Heart right ventricle (tissue), 16 donors: ENCODE measurements around the gene BNIP2. TPM values are rescaled to one million over a fixed set of nuclear protein-coding genes. Genes with fewer than 3 reads are reported as not detected.
"Not testable (repeated sequence)": the region's sequence is repeated elsewhere in the genome, so short reads cannot be mapped to it uniquely, and the experiment has no call there.

Experiments used
- ATAC-seq, 8 donors: fragments of 200-7000 bp; cut with Tn5 transposase; one replicate each; pipeline ENCODE4 v1.9.1; 2020; ENCODE audit warnings: mild to moderate bottlenecking in 8 of 8, moderate library complexity in 8 of 8, moderate number of reproducible peaks in 1 of 8
- DNase-seq, 2 donors: peaks; one replicate each; pipeline ENCODE4 v3.0.0-alpha.2; 2020
- H3K27ac ChIP-seq, 10 donors: fragments of 200-600 bp; sonication (generic) in 2 of 10; one replicate each; pipeline versions ENCODE4 v1.5.0 to v1.8.0; 2020 to 2022; ENCODE audit warnings: mild to moderate bottlenecking in 3 of 10
- H3K27me3 ChIP-seq, 7 donors: fragments of 200-600 bp; one replicate each; pipeline ENCODE4 v1.8.0; 2021 to 2022; ENCODE audit warnings: mild to moderate bottlenecking in 2 of 7
- H3K36me3 ChIP-seq, 9 donors: fragments of 200-600 bp; sonication (generic) in 1 of 9; one replicate each; pipeline versions ENCODE4 v1.5.0 to v1.8.0; 2020 to 2022; ENCODE audit warnings: mild to moderate bottlenecking in 2 of 9
- H3K4me1 ChIP-seq, 9 donors: fragments of 200-600 bp; sonication (generic) in 1 of 9; one replicate each; pipeline versions ENCODE4 v1.5.0 to v1.8.0; 2020 to 2022; ENCODE audit warnings: mild to moderate bottlenecking in 4 of 9
- H3K4me3 ChIP-seq, 10 donors: fragments of 200-600 bp; sonication (generic) in 2 of 10; one replicate each; pipeline versions ENCODE4 v1.5.0 to v1.8.0; 2020 to 2022; ENCODE audit warnings: mild to moderate bottlenecking in 7 of 10, moderate library complexity in 2 of 10
- H3K9me3 ChIP-seq, 11 donors: fragments of 200-600 bp in 10 of 11; sonication (generic) in 2 of 11; one replicate each; pipeline versions ENCODE4 v1.5.0 to v1.8.0; 2013 to 2022; ENCODE audit warnings: mild to moderate bottlenecking in 2 of 11, control low read depth in 1 of 11, moderate library complexity in 1 of 11
- WGBS, 2 donors: extraction: QIAGEN DNeasy Blood & Tissue Kit; methylation state at CpG; one replicate each; pipeline ENCODE4 v1.1.7; 2013; ENCODE audit warnings: inconsistent platforms in 1 of 2; 5-methylcytosine and 5-hydroxymethylcytosine counted together
- intact Hi-C, 10 donors: fragments of 100-400 bp; cut with DNase I; formaldehyde crosslinking; loops; one replicate each; pipeline versions ENCODE4 v1.11.1 to v1.14.2; 2022
- polyA plus RNA-seq, 2 donors: library from polyadenylated mRNA; stranded (reverse); fragments of 200-250 nt; gene quantifications; one replicate each; pipeline ENCODE4 v1.2.3, GENCODE V29; 2013
- total RNA-seq, 10 donors: library from RNA; stranded (reverse); fragmentation: NEBNext Ultra II Directional in 3 of 10; extraction: Animal tissue kit (Norgen Biotek cat#: 25700) in 3 of 10; gene quantifications; one replicate each; pipeline versions ENCODE4 v1.2.1 to v1.2.4, GENCODE V29; 2021 to 2023
- TF ChIP-seq, protein P1 (sequence below), 9 donors: fragments of 200-600 bp; sonication (generic) in 2 of 9; IDR thresholded peaks; one replicate each; pipeline versions ENCODE4 v1.5.0 to v1.8.0; 2021 to 2022; ENCODE audit warnings: antibody characterized with exemption in 9 of 9, mild to moderate bottlenecking in 5 of 9, moderate library complexity in 1 of 9
- donor health status: Arrhythmogenic right ventricular cardiomyopathy.
- donor health status: ischemic (EF 13 %, LVEDD 7.1; RV severe dilation, severe dysfunction).
- donor health status: healthy with polysubstance abuse.
- donor health status: DM: no; HTN: yes; CAD: no.
- donor health status: DM: no; HTN: no; CAD: no.
- donor health status: ischemic (EF 25% LVEDD 6.9; RV normal size, moderate dysfunction).
- donor health status: ischemic (EF 25% LVEDD 5.7; RV mildly dilated, moderate dysfunction).
- donor health status: healthy.
- donor health status: DM: yes; HTN: yes; CAD: no.
- donor health status: Ischemic cardiomyopathy.
- donor health status: ischemic (EF 35%, LVEDD 5.7; RV mildly dilated, moderate dysfunction).
- donor health status: nonischemic (EF 11% LVEDD 7.7; RV severe dilation, severe dysfunction).
- donor health status: DM: yes; HTN: yes; CAD: no.
- donor health status: PGD.
- donor health status: ischemic (EF 29% LVEDD 5.4; RV normal size, mild dysfunction).
- donor health status: nonischemic (EF 23%, LVEDD 6.1; RV moderate dilation, normal function).

BNIP2 gene
- total and polyA plus RNA-seq, 12 donors: 28.3 to 96.6 (median 78.3) TPM

GRCh38 chr15:59647085-59647484 lies 42.0 kb downstream of the BNIP2 start:
- WGBS, 2 donors: 98 to 100% methylated on average over 1 of the region's 1 CpG
- H3K9me3 ChIP-seq: peaks cover 0 to 6% (median 0%) of the 10 kb centered on the region in 11 donors
- H3K4me3 ChIP-seq: no peak overlapping the region
- H3K27ac ChIP-seq: no peak overlapping the region
- intact Hi-C loops: no loop called here
- DNase-seq (no peak), ATAC-seq (no peak)
- TF ChIP-seq, protein P1, sequence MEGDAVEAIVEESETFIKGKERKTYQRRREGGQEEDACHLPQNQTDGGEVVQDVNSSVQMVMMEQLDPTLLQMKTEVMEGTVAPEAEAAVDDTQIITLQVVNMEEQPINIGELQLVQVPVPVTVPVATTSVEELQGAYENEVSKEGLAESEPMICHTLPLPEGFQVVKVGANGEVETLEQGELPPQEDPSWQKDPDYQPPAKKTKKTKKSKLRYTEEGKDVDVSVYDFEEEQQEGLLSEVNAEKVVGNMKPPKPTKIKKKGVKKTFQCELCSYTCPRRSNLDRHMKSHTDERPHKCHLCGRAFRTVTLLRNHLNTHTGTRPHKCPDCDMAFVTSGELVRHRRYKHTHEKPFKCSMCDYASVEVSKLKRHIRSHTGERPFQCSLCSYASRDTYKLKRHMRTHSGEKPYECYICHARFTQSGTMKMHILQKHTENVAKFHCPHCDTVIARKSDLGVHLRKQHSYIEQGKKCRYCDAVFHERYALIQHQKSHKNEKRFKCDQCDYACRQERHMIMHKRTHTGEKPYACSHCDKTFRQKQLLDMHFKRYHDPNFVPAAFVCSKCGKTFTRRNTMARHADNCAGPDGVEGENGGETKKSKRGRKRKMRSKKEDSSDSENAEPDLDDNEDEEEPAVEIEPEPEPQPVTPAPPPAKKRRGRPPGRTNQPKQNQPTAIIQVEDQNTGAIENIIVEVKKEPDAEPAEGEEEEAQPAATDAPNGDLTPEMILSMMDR (IDR thresholded peaks at IDR 0.05): no peak
- H3K4me1 ChIP-seq: peaks cover 0 to 14% (median 7%) of the 10 kb centered on the region in 9 donors
- no peaks in the 10 kb centered on the region for H3K27me3 ChIP-seq
- H3K36me3 ChIP-seq: peaks cover 0 to 97% (median 42%) of the 10 kb centered on the region in 9 donors

- no peak overlapping the region for H3K27ac ChIP-seq
- TF ChIP-seq, protein P1 (IDR thresholded peaks at IDR 0.05): no peak
- ATAC-seq: no peak
- no peak for DNase-seq
- 96 to 100% methylated on average over 1 of the region's 1 CpG for WGBS, 2 donors
- no peaks in the 10 kb centered on the region for H3K27me3 ChIP-seq
- H3K9me3 ChIP-seq: no peaks in the 10 kb centered on the region
- intact Hi-C loops: no loop called here
- H3K36me3 ChIP-seq: peaks cover 0 to 97% (median 34%) of the 10 kb centered on the region in 9 donors
- peaks cover 0 to 14% (median 7%) of the 10 kb centered on the region in 9 donors for H3K4me1 ChIP-seq
- no peak overlapping the region for H3K4me3 ChIP-seq
Observed at GRCh38 chr15:59646277-59646676, 42.8 kb downstream of the BNIP2 start.

DNA sequence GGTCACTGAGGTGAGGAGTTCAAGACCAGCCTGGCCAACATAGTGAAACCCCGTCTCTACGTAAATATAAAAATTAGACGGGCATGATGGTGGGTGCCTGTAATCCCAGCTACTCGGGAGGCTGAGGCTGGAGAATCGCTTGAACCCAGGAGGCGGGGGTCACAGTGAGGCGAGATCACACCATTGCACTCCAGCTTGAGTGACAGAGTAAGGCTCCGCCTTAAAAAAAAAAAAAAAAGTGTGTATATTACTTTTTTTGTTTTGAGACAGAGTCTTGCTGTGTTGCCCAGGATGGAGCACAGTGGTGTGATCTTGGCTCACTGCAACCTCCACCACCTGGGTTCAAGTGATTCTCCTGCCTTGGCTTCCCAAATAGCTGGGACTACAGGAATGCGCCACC lies 43.3 kb downstream of the BNIP2 start:
- H3K36me3 ChIP-seq: peaks cover 0 to 97% (median 29%) of the 10 kb centered on the region in 9 donors

GRCh38 chr15:59644756-59645155 lies 44.4 kb downstream of the BNIP2 start:
- WGBS, 2 donors: 87 to 88% methylated on average over 4 of the region's 4 CpGs
- no peak for ATAC-seq
- intact Hi-C loops: no loop called here
- TF ChIP-seq, protein P1 (IDR thresholded peaks at IDR 0.05): no peak
- peaks cover 0 to 6% (median under 1%) of the 10 kb centered on the region in 9 donors for H3K4me1 ChIP-seq
- DNase-seq: no peak
- peaks cover 0 to 97% (median 19%) of the 10 kb centered on the region in 9 donors for H3K36me3 ChIP-seq
- H3K4me3 ChIP-seq: no peak overlapping the region
- no peaks in the 10 kb centered on the region for H3K27me3 ChIP-seq
- no peak overlapping the region for H3K27ac ChIP-seq
- no peaks in the 10 kb centered on the region for H3K9me3 ChIP-seq

More for the DNA sequence above, 43.3 kb downstream of the BNIP2 start:
- intact Hi-C loops, H3K4me3 ChIP-seq, H3K27me3 ChIP-seq, DNase-seq, H3K27ac ChIP-seq, H3K9me3 ChIP-seq, ATAC-seq: not testable (repeated sequence)
- peaks cover 0 to 14% (median 7%) of the 10 kb centered on the region in 9 donors for H3K4me1 ChIP-seq
- WGBS, 2 donors: 96 to 97% methylated on average over 9 of the region's 9 CpGs

GRCh38 chr15:59642351-59642750 lies 46.8 kb downstream of the BNIP2 start:
- Histone ChIP-seq H3K4me3 (no peak overlapping the region), H3K36me3 (peaks cover 0 to 99% (median 19%) of the 10 kb centered on the region in 9 donors), H3K27me3 (no peaks in the 10 kb centered on the region), H3K9me3 (no peaks in the 10 kb centered on the region), H3K4me1 (no peaks in the 10 kb centered on the region), H3K27ac (no peak overlapping the region)
- 89 to 92% methylated on average over 2 of the region's 2 CpGs for WGBS, 2 donors
- DNase-seq (no peak), ATAC-seq (no peak)
- intact Hi-C loops: no loop called here
- TF ChIP-seq, protein P1 (IDR thresholded peaks at IDR 0.05): peak in 2 of 9 donors; percentile 5 to 13

GRCh38 chr15:59637507-59637906 lies 51.6 kb downstream of the BNIP2 start:
- not testable (repeated sequence) for H3K9me3 ChIP-seq, H3K4me1 ChIP-seq, H3K27me3 ChIP-seq, ATAC-seq, H3K4me3 ChIP-seq, H3K27ac ChIP-seq, DNase-seq
- peaks cover 0 to 66% (median 9%) of the 10 kb centered on the region in 9 donors for H3K36me3 ChIP-seq
- 95 to 97% methylated on average over 2 of the region's 2 CpGs for WGBS, 2 donors
- intact Hi-C loops: loop anchor here in 3 of 10 donors (10.0 kb wide), 2 partner anchors 93 to 103 kb away; no protein-coding TSS in a partner anchor
